Lower lobe of right lung (tissue), 2 donors: ENCODE results near the gene RIT2. TPM values are rescaled to one million over a fixed set of nuclear protein-coding genes. Genes with fewer than 3 reads are reported as not detected.

Experiments
- ATAC-seq, 2 donors: fragments of 200-7000 bp; cut with Tn5 transposase; one replicate each; pipeline ENCODE4 v1.9.1; 2020 to 2022; ENCODE audit warnings: mild to moderate bottlenecking in 2 of 2, moderate library complexity in 2 of 2
- DNase-seq: peaks from one replicate; pipeline ENCODE4 v3.0.0-alpha.2; 2020
- H3K27ac ChIP-seq: fragments of 200-600 bp; one replicate; pipeline ENCODE4 v1.8.0; 2022
- H3K27me3 ChIP-seq: fragments of 200-600 bp; one replicate; pipeline ENCODE4 v1.8.0; 2022; ENCODE audit warnings: low read depth
- H3K36me3 ChIP-seq: fragments of 200-600 bp; one replicate; pipeline ENCODE4 v1.8.0; 2022; ENCODE audit warnings: mild to moderate bottlenecking
- H3K4me1 ChIP-seq: fragments of 200-600 bp; one replicate; pipeline ENCODE4 v1.8.0; 2022
- H3K4me3 ChIP-seq: fragments of 200-600 bp; one replicate; pipeline ENCODE4 v1.8.0; 2022; ENCODE audit warnings: mild to moderate bottlenecking
- H3K9me3 ChIP-seq: fragments of 200-600 bp; one replicate; pipeline ENCODE4 v1.8.0; 2022
- intact Hi-C: fragments of 100-400 bp; cut with DNase I; formaldehyde crosslinking; loops from one replicate; pipeline ENCODE4 v1.11.0; 2022
- total RNA-seq: library from RNA; stranded (reverse); fragmentation: NEBNext Ultra II Directional; extraction: Animal tissue kit (Norgen Biotek cat#: 25700); gene quantifications from one replicate; pipeline ENCODE4 v1.2.1, GENCODE V29; 2021
- TF ChIP-seq, protein P1 (sequence below): fragments of 200-600 bp; IDR thresholded peaks from one replicate; pipeline ENCODE4 v1.8.0; 2022; ENCODE audit warnings: antibody characterized with exemption, mild to moderate bottlenecking
- donor health status: DM: no; HTN: yes; CAD: no; lungs with severe emphysema.

The RIT2 gene
- total RNA-seq, 1 donor from 2014 or later, result not detected

DNA sequence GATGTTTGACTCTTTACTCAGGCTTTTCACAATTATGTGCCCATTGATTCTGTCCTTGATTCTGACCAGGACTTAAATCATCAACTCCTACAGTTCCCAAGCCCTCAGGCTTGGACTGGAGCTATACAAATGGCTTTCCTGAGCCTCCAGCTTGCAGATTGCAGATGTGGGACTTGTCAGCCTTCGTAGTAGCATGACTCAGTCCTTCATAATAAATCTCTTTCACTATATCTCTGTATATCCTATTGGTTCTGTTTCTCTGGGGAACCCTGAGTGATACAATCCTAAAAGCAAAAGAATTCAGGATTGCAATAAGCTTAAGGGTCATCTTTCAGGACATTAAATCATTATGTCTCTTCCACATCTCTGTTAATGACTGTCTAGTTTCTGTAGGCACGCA, 356.6 kb downstream of the RIT2 start:
- H3K27me3 ChIP-seq, result no peaks in the 10 kb centered on the region
- DNase-seq, result no peak
- ATAC-seq, result no peak
- H3K9me3 ChIP-seq, result no peaks in the 10 kb centered on the region
- H3K36me3 ChIP-seq, result no peaks in the 10 kb centered on the region
- TF ChIP-seq, protein P1, sequence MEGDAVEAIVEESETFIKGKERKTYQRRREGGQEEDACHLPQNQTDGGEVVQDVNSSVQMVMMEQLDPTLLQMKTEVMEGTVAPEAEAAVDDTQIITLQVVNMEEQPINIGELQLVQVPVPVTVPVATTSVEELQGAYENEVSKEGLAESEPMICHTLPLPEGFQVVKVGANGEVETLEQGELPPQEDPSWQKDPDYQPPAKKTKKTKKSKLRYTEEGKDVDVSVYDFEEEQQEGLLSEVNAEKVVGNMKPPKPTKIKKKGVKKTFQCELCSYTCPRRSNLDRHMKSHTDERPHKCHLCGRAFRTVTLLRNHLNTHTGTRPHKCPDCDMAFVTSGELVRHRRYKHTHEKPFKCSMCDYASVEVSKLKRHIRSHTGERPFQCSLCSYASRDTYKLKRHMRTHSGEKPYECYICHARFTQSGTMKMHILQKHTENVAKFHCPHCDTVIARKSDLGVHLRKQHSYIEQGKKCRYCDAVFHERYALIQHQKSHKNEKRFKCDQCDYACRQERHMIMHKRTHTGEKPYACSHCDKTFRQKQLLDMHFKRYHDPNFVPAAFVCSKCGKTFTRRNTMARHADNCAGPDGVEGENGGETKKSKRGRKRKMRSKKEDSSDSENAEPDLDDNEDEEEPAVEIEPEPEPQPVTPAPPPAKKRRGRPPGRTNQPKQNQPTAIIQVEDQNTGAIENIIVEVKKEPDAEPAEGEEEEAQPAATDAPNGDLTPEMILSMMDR, result no peak
- intact Hi-C loops, result no loop called here
- H3K4me3 ChIP-seq, result no peak overlapping the region
- no peaks in the 10 kb centered on the region for H3K4me1 ChIP-seq
- no peak overlapping the region for H3K27ac ChIP-seq

DNA sequence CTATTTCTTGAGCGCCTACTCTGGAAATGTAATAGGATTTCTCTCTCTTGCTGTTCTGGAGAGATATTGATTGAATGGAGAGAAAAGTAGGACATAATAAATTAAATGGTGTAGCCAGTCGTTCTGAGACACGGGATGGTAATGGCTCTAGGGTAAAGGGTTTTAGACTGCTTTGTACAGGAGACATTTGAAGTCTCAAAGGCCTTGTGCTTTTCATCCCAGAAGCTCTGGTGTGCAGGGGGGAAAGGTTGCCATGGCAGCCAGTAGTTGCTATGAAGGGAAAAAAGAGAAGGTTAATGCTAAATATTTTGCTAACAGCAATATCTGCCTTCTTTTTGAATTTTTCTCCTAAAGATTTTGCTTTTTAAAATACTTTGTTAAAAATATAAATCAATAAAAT, 359.3 kb downstream of the RIT2 start:
- no peaks in the 10 kb centered on the region for H3K4me1 ChIP-seq
- H3K9me3 ChIP-seq, result no peaks in the 10 kb centered on the region

DNA sequence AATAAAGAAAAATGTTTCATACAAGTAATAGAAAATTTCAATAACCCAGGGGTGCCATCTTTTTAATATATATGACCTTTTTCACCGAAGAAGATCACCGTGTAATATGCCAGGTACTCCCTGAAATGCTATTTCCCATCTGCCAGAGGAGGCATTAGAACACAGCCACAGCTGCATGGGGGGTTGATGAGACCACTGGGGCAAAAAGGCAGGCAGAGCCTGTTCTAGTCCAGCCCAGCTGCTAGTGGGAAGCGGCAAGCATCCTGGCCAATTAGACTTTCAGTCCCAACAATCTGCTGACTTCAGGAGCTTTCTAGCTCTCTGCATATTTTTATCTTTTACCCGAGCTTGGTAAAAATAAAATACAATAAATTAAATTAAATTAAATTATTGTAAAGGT, 362.6 kb downstream of the RIT2 start:
- TF ChIP-seq, protein P1, result no peak
- intact Hi-C loops, result no loop called here
- DNase-seq (no peak), ATAC-seq (no peak)
- H3K4me3 ChIP-seq, result no peak overlapping the region
- no peak overlapping the region for H3K27ac ChIP-seq
- no peaks in the 10 kb centered on the region for H3K36me3 ChIP-seq
- no peaks in the 10 kb centered on the region for H3K9me3 ChIP-seq
- H3K4me1 ChIP-seq, result no peaks in the 10 kb centered on the region
- H3K27me3 ChIP-seq, result no peaks in the 10 kb centered on the region

More for the DNA sequence above, 359.3 kb downstream of the RIT2 start:
- intact Hi-C loops, result no loop called here
- H3K36me3 ChIP-seq, result no peaks in the 10 kb centered on the region
- H3K27ac ChIP-seq, result no peak overlapping the region
- no peak overlapping the region for H3K4me3 ChIP-seq
- H3K27me3 ChIP-seq, result no peaks in the 10 kb centered on the region
- DNase-seq (no peak), ATAC-seq (no peak)
- TF ChIP-seq, protein P1, result no peak

DNA sequence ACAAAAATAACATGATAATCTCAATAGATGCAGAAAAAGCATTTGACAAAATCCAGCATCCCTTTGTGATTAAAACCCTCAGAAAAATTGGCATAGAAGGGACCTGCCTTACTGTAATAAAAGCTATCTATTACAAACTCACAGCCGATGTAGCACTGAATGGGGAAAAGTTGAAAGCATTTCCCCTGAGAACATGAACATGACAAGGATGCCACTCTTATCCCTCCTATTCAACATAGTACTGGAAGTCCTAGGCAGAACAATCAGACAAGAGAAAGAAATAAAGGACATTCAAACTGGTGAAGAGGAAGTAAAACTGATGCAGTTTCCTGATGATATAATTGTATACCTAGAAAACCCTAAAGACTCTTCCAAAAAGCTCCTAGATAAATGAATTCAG, 368.7 kb downstream of the RIT2 start:
- no peaks in the 10 kb centered on the region for H3K9me3 ChIP-seq
- no peak overlapping the region for H3K27ac ChIP-seq
- H3K4me1 ChIP-seq, result no peaks in the 10 kb centered on the region
- ATAC-seq (no peak), DNase-seq (no peak)
- TF ChIP-seq, protein P1, result no peak
- H3K27me3 ChIP-seq, result no peaks in the 10 kb centered on the region
- H3K36me3 ChIP-seq, result no peaks in the 10 kb centered on the region
- H3K4me3 ChIP-seq, result no peak overlapping the region
- intact Hi-C loops, result no loop called here

DNA sequence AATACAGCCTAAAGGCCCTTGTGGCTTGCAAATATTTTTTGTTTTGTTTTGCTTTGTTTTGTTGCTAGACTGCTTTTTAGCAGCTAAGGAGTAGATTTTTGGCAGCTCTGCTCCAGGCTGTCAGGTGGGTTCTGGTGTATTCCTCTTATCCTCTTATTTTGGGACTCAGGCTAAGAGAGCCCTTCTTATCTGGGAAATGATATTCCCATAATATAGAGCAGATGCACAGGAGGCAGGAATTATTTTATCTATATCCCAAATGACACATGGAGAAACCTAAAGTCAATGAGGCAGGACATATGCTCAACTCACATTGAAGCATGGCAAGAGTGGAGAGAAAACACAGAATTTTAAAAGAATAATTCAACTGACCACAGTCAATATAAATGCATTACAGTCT, 369.6 kb downstream of the RIT2 start:
- Histone ChIP-seq H3K9me3 (no peaks in the 10 kb centered on the region), H3K4me3 (no peak overlapping the region), H3K27ac (no peak overlapping the region), H3K4me1 (no peaks in the 10 kb centered on the region), H3K27me3 (no peaks in the 10 kb centered on the region), H3K36me3 (no peaks in the 10 kb centered on the region)
- TF ChIP-seq, protein P1, result no peak
- intact Hi-C loops, result no loop called here
- ATAC-seq (no peak), DNase-seq (no peak)

DNA sequence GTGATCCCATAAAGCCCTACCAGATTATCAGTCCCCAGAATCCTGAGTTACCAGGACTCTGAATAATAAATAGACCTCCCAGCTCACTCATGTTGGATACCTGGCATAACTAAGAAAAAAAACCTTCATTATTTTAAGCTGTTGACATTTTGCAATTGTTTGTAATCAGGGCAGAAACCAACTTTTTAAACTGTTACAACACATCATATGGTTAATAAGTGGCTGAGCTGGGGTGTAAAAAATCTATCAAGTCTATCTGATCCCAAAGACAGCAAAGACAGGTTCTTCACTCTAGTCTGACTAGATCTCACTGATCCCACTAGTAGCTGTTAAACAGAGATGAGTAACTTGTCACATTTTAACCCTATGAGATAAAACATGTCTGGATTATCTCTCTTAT, 370.3 kb downstream of the RIT2 start:
- intact Hi-C loops, result no loop called here
- Histone ChIP-seq H3K9me3 (no peaks in the 10 kb centered on the region), H3K27me3 (no peaks in the 10 kb centered on the region), H3K4me1 (no peaks in the 10 kb centered on the region), H3K27ac (no peak overlapping the region), H3K36me3 (no peaks in the 10 kb centered on the region), H3K4me3 (no peak overlapping the region)
- no peak for DNase-seq
- TF ChIP-seq, protein P1, result no peak
- ATAC-seq, result no peak
